ENCODE results near the gene ARHGEF37.

DNA sequence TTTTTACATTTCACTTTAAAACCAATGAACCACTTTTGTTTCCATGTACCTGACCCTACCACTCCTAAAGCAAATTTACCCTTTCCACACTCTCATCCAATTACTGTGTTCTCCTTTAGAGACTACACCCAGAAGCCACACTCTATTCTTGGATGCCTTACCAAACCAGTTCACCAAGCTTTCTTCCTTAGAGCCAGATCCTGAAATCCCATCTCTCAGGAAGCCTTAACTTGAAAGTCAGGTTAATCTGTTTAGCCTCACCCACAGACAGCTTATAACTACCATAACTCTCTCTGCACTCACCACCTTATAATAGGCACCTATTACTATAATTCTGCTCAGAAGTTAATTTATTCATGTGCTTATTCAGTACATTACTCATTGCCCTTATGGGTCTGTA lies 34.3 kb upstream of the ARHGEF37 start:
- TF ChIP-seq, protein P1, sequence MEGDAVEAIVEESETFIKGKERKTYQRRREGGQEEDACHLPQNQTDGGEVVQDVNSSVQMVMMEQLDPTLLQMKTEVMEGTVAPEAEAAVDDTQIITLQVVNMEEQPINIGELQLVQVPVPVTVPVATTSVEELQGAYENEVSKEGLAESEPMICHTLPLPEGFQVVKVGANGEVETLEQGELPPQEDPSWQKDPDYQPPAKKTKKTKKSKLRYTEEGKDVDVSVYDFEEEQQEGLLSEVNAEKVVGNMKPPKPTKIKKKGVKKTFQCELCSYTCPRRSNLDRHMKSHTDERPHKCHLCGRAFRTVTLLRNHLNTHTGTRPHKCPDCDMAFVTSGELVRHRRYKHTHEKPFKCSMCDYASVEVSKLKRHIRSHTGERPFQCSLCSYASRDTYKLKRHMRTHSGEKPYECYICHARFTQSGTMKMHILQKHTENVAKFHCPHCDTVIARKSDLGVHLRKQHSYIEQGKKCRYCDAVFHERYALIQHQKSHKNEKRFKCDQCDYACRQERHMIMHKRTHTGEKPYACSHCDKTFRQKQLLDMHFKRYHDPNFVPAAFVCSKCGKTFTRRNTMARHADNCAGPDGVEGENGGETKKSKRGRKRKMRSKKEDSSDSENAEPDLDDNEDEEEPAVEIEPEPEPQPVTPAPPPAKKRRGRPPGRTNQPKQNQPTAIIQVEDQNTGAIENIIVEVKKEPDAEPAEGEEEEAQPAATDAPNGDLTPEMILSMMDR (conservative IDR thresholded peaks at IDR 0.05; ENCODE audit: low read length): no peak
- no peak for TF ChIP-seq EZH2phosphoT487 (IDR thresholded peaks at IDR 0.05; ENCODE audit: borderline replicate concordance)

All from Loucy (cell line).